ENCODE results near the gene KLHDC10. TPM values are rescaled to one million over a fixed set of nuclear protein-coding genes. Genes with fewer than 3 reads are reported as not detected.
"Not testable (repeated sequence)": the region's sequence is repeated elsewhere in the genome, so short reads cannot be mapped to it uniquely, and the experiment has no call there.

KLHDC10 gene
- total and polyA plus RNA-seq, 7 experiments from 2014 or later = 1.2 to 20.4 (median 15.9) TPM

GRCh38 chr7:130118294-130118693 lies 48.0 kb downstream of the KLHDC10 start:
- no peak overlapping the region for H3K27ac ChIP-seq (ENCODE audit: low read depth, low read length)
- Mint-ChIP-seq H3K36me3 (peaks cover 12 to 41% (median 21%) of the 10 kb centered on the region in 5 donors), H3K27ac (no peak overlapping the region)

GRCh38 chr7:130118801-130119200 lies 48.5 kb downstream of the KLHDC10 start:
- Mint-ChIP-seq H3K9me3 (no peaks in the 10 kb centered on the region), H3K27ac (peak overlapping the region in 1 of 9 donors; percentile 57), H3K27me3 (no peaks in the 10 kb centered on the region), H3K4me1 (peaks cover 0 to 2% (median 0%) of the 10 kb centered on the region in 7 donors), H3K36me3 (peaks cover 12 to 46% (median 22%) of the 10 kb centered on the region in 5 donors), H3K4me3 (no peak overlapping the region)
- intact Hi-C loops (cut with micrococcal nuclease) = no loop called here
- H3K27me3 ChIP-seq (ENCODE audit: control insufficient read depth in 2 of 2, insufficient read depth in 2 of 2, low read length in 2 of 2) = no peaks in the 10 kb centered on the region
- no peak overlapping the region for H3K4me3 ChIP-seq (ENCODE audit: low read length)
- H3K4me1 ChIP-seq (ENCODE audit: control insufficient read depth in 2 of 2, insufficient read depth in 2 of 2, low read length in 2 of 2) = no peaks in the 10 kb centered on the region
- CTCF ChIA-PET = interaction anchor here (0.9 to 1.2 kb wide), 2 partner anchors 11 to 47 kb away, joined by 3 read pairs; no protein-coding TSS in a partner anchor
- ATAC-seq (no peak), DNase-seq (no peak)
- H3K9me3 ChIP-seq (ENCODE audit: control insufficient read depth in 2 of 3, low read length in 3 of 3) = no peaks in the 10 kb centered on the region
- no peak overlapping the region for H3K27ac ChIP-seq (ENCODE audit: low read depth, low read length)
- POLR2A ChIA-PET = no interaction called here
- H3K36me3 ChIP-seq (ENCODE audit: control insufficient read depth in 2 of 3, insufficient read depth in 3 of 3, low read length in 3 of 3) = peaks cover 4 to 35% (median 5%) of the 10 kb centered on the region in 3 experiments

More at GRCh38 chr7:130118294-130118693, 48.0 kb downstream of the KLHDC10 start:
- no peak overlapping the region for H3K4me3 ChIP-seq (ENCODE audit: low read length)
- Mint-ChIP-seq H3K9me3 (no peaks in the 10 kb centered on the region), H3K4me3 (no peak overlapping the region), H3K4me1 (peaks cover 0 to 2% (median 0%) of the 10 kb centered on the region in 7 donors), H3K27me3 (no peaks in the 10 kb centered on the region)
- peaks cover 0 to 35% (median 4%) of the 10 kb centered on the region in 3 experiments for H3K36me3 ChIP-seq (ENCODE audit: control insufficient read depth in 2 of 3, insufficient read depth in 3 of 3, low read length in 3 of 3)
- ATAC-seq (no peak), DNase-seq (no peak)
- no peaks in the 10 kb centered on the region for H3K4me1 ChIP-seq (ENCODE audit: control insufficient read depth in 2 of 2, insufficient read depth in 2 of 2, low read length in 2 of 2)
- no peaks in the 10 kb centered on the region for H3K27me3 ChIP-seq (ENCODE audit: control insufficient read depth in 2 of 2, insufficient read depth in 2 of 2, low read length in 2 of 2)
- no peaks in the 10 kb centered on the region for H3K9me3 ChIP-seq (ENCODE audit: control insufficient read depth in 2 of 3, low read length in 3 of 3)
- ChIA-PET CTCF (interaction anchor here (0.9 to 1.2 kb wide), 2 partner anchors 11 to 46 kb away, joined by 3 read pairs; no protein-coding TSS in a partner anchor), POLR2A (no interaction called here)
- intact Hi-C loops (cut with micrococcal nuclease) = no loop called here

GRCh38 chr7:130123501-130123900 lies 53.2 kb downstream of the KLHDC10 start:
- ATAC-seq (no peak), DNase-seq (no peak)
- intact Hi-C loops (cut with micrococcal nuclease) = no loop called here
- Histone ChIP-seq H3K4me1 (ENCODE audit: control insufficient read depth in 2 of 2, insufficient read depth in 2 of 2, low read length in 2 of 2) (no peaks in the 10 kb centered on the region), H3K27me3 (ENCODE audit: control insufficient read depth in 2 of 2, insufficient read depth in 2 of 2, low read length in 2 of 2) (no peaks in the 10 kb centered on the region), H3K27ac (ENCODE audit: low read depth, low read length) (no peak overlapping the region), H3K9me3 (ENCODE audit: control insufficient read depth in 2 of 3, low read length in 3 of 3) (no peaks in the 10 kb centered on the region), H3K4me3 (ENCODE audit: low read length) (no peak overlapping the region), H3K36me3 (ENCODE audit: control insufficient read depth in 2 of 3, insufficient read depth in 3 of 3, low read length in 3 of 3) (peaks cover 7 to 65% (median 11%) of the 10 kb centered on the region in 3 experiments)
- Mint-ChIP-seq H3K36me3 (peaks cover 10 to 68% (median 30%) of the 10 kb centered on the region in 5 donors), H3K4me3 (no peak overlapping the region), H3K27ac (no peak overlapping the region), H3K9me3 (no peaks in the 10 kb centered on the region), H3K27me3 (no peaks in the 10 kb centered on the region), H3K4me1 (peaks cover 0 to 2% (median 0%) of the 10 kb centered on the region in 7 donors)
- ChIA-PET POLR2A (interaction anchor here (0.7 kb wide), 1 partner anchor 271 kb away, joined by 4 read pairs; no protein-coding TSS in a partner anchor), CTCF (no interaction called here)

GRCh38 chr7:130124711-130125110 lies 54.4 kb downstream of the KLHDC10 start:
- Mint-ChIP-seq H3K4me3 (no peak overlapping the region), H3K4me1 (peaks cover 0 to 2% (median 0%) of the 10 kb centered on the region in 7 donors), H3K27ac (no peak overlapping the region), H3K36me3 (peaks cover 13 to 71% (median 36%) of the 10 kb centered on the region in 5 donors), H3K9me3 (no peaks in the 10 kb centered on the region), H3K27me3 (no peaks in the 10 kb centered on the region)
- Histone ChIP-seq H3K27me3 (ENCODE audit: control insufficient read depth in 2 of 2, insufficient read depth in 2 of 2, low read length in 2 of 2) (no peaks in the 10 kb centered on the region), H3K4me3 (ENCODE audit: low read length) (no peak overlapping the region), H3K36me3 (ENCODE audit: control insufficient read depth in 2 of 3, insufficient read depth in 3 of 3, low read length in 3 of 3) (peaks cover 7 to 70% (median 11%) of the 10 kb centered on the region in 3 experiments), H3K27ac (ENCODE audit: low read depth, low read length) (no peak overlapping the region), H3K9me3 (ENCODE audit: control insufficient read depth in 2 of 3, low read length in 3 of 3) (no peaks in the 10 kb centered on the region), H3K4me1 (ENCODE audit: control insufficient read depth in 2 of 2, insufficient read depth in 2 of 2, low read length in 2 of 2) (no peaks in the 10 kb centered on the region)
- intact Hi-C loops (cut with micrococcal nuclease) = no loop called here
- CTCF ChIA-PET = no interaction called here
- POLR2A ChIA-PET = no interaction called here
- ATAC-seq (no peak), DNase-seq (no peak)

GRCh38 chr7:130126840-130127239 lies 56.5 kb downstream of the KLHDC10 start:
- peaks cover 3 to 70% (median 11%) of the 10 kb centered on the region in 3 experiments for H3K36me3 ChIP-seq (ENCODE audit: control insufficient read depth in 2 of 3, insufficient read depth in 3 of 3, low read length in 3 of 3)
- H3K9me3 Mint-ChIP-seq = not testable (repeated sequence)

GRCh38 chr7:130127404-130127803 lies 57.1 kb downstream of the KLHDC10 start:
- Mint-ChIP-seq H3K4me1 (no peaks in the 10 kb centered on the region), H3K27ac (no peak overlapping the region), H3K27me3 (no peaks in the 10 kb centered on the region), H3K36me3 (peaks cover 17 to 72% (median 41%) of the 10 kb centered on the region in 5 donors), H3K9me3 (no peaks in the 10 kb centered on the region), H3K4me3 (no peak overlapping the region)
- ATAC-seq (no peak), DNase-seq (no peak)
- H3K4me1 ChIP-seq (ENCODE audit: control insufficient read depth in 2 of 2, insufficient read depth in 2 of 2, low read length in 2 of 2) = no peaks in the 10 kb centered on the region
- no peak overlapping the region for H3K4me3 ChIP-seq (ENCODE audit: low read length)
- POLR2A ChIA-PET = interaction anchor here (0.9 kb wide), 1 partner anchor 16 kb away, joined by 3 read pairs; no protein-coding TSS in a partner anchor
- H3K27ac ChIP-seq (ENCODE audit: low read depth, low read length) = no peak overlapping the region
- intact Hi-C loops (cut with micrococcal nuclease) = no loop called here
- peaks cover 3 to 66% (median 11%) of the 10 kb centered on the region in 3 experiments for H3K36me3 ChIP-seq (ENCODE audit: control insufficient read depth in 2 of 3, insufficient read depth in 3 of 3, low read length in 3 of 3)
- H3K9me3 ChIP-seq (ENCODE audit: control insufficient read depth in 2 of 3, low read length in 3 of 3) = no peaks in the 10 kb centered on the region
- CTCF ChIA-PET = no interaction called here
- no peaks in the 10 kb centered on the region for H3K27me3 ChIP-seq (ENCODE audit: control insufficient read depth in 2 of 2, insufficient read depth in 2 of 2, low read length in 2 of 2)

More at GRCh38 chr7:130126840-130127239, 56.5 kb downstream of the KLHDC10 start:
- ATAC-seq; H3K27me3 Mint-ChIP-seq; DNase-seq; H3K27me3 ChIP-seq (ENCODE audit: control insufficient read depth in 2 of 2, insufficient read depth in 2 of 2, low read length in 2 of 2); H3K4me1 ChIP-seq (ENCODE audit: control insufficient read depth in 2 of 2, insufficient read depth in 2 of 2, low read length in 2 of 2); H3K27ac Mint-ChIP-seq; H3K27ac ChIP-seq (ENCODE audit: low read depth, low read length); POLR2A ChIA-PET; H3K4me1 Mint-ChIP-seq; CTCF ChIA-PET; intact Hi-C loops (cut with micrococcal nuclease); H3K4me3 ChIP-seq (ENCODE audit: low read length); H3K9me3 ChIP-seq (ENCODE audit: control insufficient read depth in 2 of 3, low read length in 3 of 3); H3K4me3 Mint-ChIP-seq: not testable (repeated sequence)
- H3K36me3 Mint-ChIP-seq = peaks cover 17 to 74% (median 45%) of the 10 kb centered on the region in 5 donors

- H3K4me1 ChIP-seq (ENCODE audit: control insufficient read depth in 2 of 2, insufficient read depth in 2 of 2, low read length in 2 of 2) = no peaks in the 10 kb centered on the region
- intact Hi-C loops (cut with micrococcal nuclease) = no loop called here
- no peak for DNase-seq
- peaks cover 17 to 68% (median 36%) of the 10 kb centered on the region in 5 donors for H3K36me3 Mint-ChIP-seq
- no peaks in the 10 kb centered on the region for H3K27me3 Mint-ChIP-seq
- CTCF ChIA-PET = no interaction called here
- H3K9me3 Mint-ChIP-seq = no peaks in the 10 kb centered on the region
- no peak for ATAC-seq
- POLR2A ChIA-PET = interaction anchor here (0.9 kb wide), 1 partner anchor 16 kb away, joined by 3 read pairs; no protein-coding TSS in a partner anchor
- no peak overlapping the region for H3K27ac ChIP-seq (ENCODE audit: low read depth, low read length)
- no peak overlapping the region for H3K4me3 Mint-ChIP-seq
- H3K4me1 Mint-ChIP-seq = no peaks in the 10 kb centered on the region
- H3K27ac Mint-ChIP-seq = no peak overlapping the region
- no peak overlapping the region for H3K4me3 ChIP-seq (ENCODE audit: low read length)
- peaks cover 3 to 66% (median 11%) of the 10 kb centered on the region in 3 experiments for H3K36me3 ChIP-seq (ENCODE audit: control insufficient read depth in 2 of 3, insufficient read depth in 3 of 3, low read length in 3 of 3)
- H3K9me3 ChIP-seq (ENCODE audit: control insufficient read depth in 2 of 3, low read length in 3 of 3) = no peaks in the 10 kb centered on the region
- no peaks in the 10 kb centered on the region for H3K27me3 ChIP-seq (ENCODE audit: control insufficient read depth in 2 of 2, insufficient read depth in 2 of 2, low read length in 2 of 2)
These were observed 57.5 kb downstream of the KLHDC10 start for GRCh38 chr7:130127821-130128317.

Data from naive thymus-derived CD4-positive, alpha-beta T cell (primary cell).